HepG2 (cell line): ENCODE results near the gene C2orf81. TPM values are rescaled to one million over a fixed set of nuclear protein-coding genes. Genes with fewer than 3 reads are reported as not detected.
A peak's percentile ranks its signal among the peaks of the same experiment; 100 is the strongest.

Source experiments
- HNRNPL ChIP-seq: fragments of 200-400 bp; formaldehyde crosslinking; IDR thresholded peaks from 2 replicates; pipeline ENCODE4 v1.6.1; 2017; ENCODE audit warnings: mild to moderate bottlenecking, low read depth, low read length
- ISL2 ChIP-seq: sonication (generic); formaldehyde crosslinking; IDR thresholded peaks from 2 replicates; pipeline ENCODE4 v1.5.0; 2020; ENCODE audit warnings: missing genetic modification reagents
- NBN ChIP-seq: fragments of 450-650 bp; conservative IDR thresholded peaks from 2 replicates; pipeline ENCODE4 v1.6.1; 2017
- NFKB2 ChIP-seq: sonication (generic); formaldehyde crosslinking; IDR thresholded peaks from 2 replicates; pipeline ENCODE4 v1.4.0; 2020; ENCODE audit warnings: missing genetic modification reagents, borderline replicate concordance
- NFYB ChIP-seq: sonication (generic); formaldehyde crosslinking; IDR thresholded peaks from 2 replicates; pipeline ENCODE4 v1.4.0; 2020; ENCODE audit warnings: missing genetic modification reagents
- POLR2AphosphoS5 ChIP-seq: IDR thresholded peaks from 2 replicates; pipeline ENCODE4 v1.6.1; 2012; ENCODE audit warnings: low read depth, low read length
- RFX3 ChIP-seq: IDR thresholded peaks from 2 replicates; pipeline ENCODE4 v1.6.1; 2016; ENCODE audit warnings: missing biosample characterization, missing genetic modification reagents
- TBX3 ChIP-seq: fragments of 450-650 bp; IDR thresholded peaks from 2 replicates; pipeline ENCODE4 v1.6.1; 2017; ENCODE audit warnings: antibody characterized with exemption, mild to moderate bottlenecking, inconsistent platforms, borderline replicate concordance
- ZNF790 ChIP-seq: sonication (generic); formaldehyde crosslinking; IDR thresholded peaks from 2 replicates; pipeline ENCODE4 v1.8.0; 2022; ENCODE audit warnings: missing genetic modification reagents, mild to moderate bottlenecking, borderline replicate concordance
- ZNF841 ChIP-seq: sonication (generic); formaldehyde crosslinking; IDR thresholded peaks from 2 replicates; pipeline ENCODE4 v1.8.1; 2023; ENCODE audit warnings: missing genetic modification reagents, borderline replicate concordance
- polyA plus RNA-seq, 8 experiments: library from polyadenylated mRNA; depleted of rRNA in 3 of 8; stranded (reverse) in 7 of 8; unstranded in 1 of 8; fragments of >200 nt; fragmentation: Illumina TruSeq in 4 of 8; extraction: Trizol in 4 of 8; gene quantifications; 2 replicates each; pipeline versions ENCODE4 v1.2.1 to v1.2.3, GENCODE V29; 2011 to 2016; ENCODE audit warnings: low read depth in 4 of 8, missing spikeins in 1 of 8, mixed read lengths in 1 of 8; ENCODE audit not compliant: insufficient read depth in 1 of 8
- total RNA-seq, 5 experiments: library from RNA; depleted of rRNA; stranded (reverse); fragments of >200 nt; fragmentation: Illumina TruSeq; extraction: Trizol; gene quantifications; 2 replicates each; pipeline ENCODE4 v1.2.3, GENCODE V29; 2016; ENCODE audit warnings: low read depth in 1 of 5
- TF ChIP-seq, protein P1 (sequence below): sonication (generic); formaldehyde crosslinking; IDR thresholded peaks from 2 replicates; pipeline ENCODE4 v1.4.0; 2020; ENCODE audit warnings: low read depth, missing genetic modification reagents
- TF ChIP-seq, protein P2 (sequence below): IDR thresholded peaks from 2 replicates; pipeline ENCODE4 v1.6.1; 2016; ENCODE audit warnings: missing biosample characterization, missing genetic modification reagents, low read depth
- TF ChIP-seq, protein P3 (sequence below): IDR thresholded peaks from 2 replicates; pipeline ENCODE4 v1.6.1; 2016; ENCODE audit warnings: control low read depth
- TF ChIP-seq, protein P4 (sequence below): sonication (generic); formaldehyde crosslinking; conservative IDR thresholded peaks from 2 replicates; pipeline ENCODE4 v1.8.1; 2023; ENCODE audit warnings: missing genetic modification reagents
- TF ChIP-seq, protein P5 (sequence below): sonication (generic); formaldehyde crosslinking; IDR thresholded peaks from 2 replicates; pipeline ENCODE4 v1.4.0; 2020; ENCODE audit warnings: missing genetic modification reagents

C2orf81 gene
- total and polyA plus RNA-seq, 2 of the 13 experiments (the other 11 are each of a cell fraction or from before 2014, with no cell fraction given), result 0.15 to 0.17 TPM

DNA sequence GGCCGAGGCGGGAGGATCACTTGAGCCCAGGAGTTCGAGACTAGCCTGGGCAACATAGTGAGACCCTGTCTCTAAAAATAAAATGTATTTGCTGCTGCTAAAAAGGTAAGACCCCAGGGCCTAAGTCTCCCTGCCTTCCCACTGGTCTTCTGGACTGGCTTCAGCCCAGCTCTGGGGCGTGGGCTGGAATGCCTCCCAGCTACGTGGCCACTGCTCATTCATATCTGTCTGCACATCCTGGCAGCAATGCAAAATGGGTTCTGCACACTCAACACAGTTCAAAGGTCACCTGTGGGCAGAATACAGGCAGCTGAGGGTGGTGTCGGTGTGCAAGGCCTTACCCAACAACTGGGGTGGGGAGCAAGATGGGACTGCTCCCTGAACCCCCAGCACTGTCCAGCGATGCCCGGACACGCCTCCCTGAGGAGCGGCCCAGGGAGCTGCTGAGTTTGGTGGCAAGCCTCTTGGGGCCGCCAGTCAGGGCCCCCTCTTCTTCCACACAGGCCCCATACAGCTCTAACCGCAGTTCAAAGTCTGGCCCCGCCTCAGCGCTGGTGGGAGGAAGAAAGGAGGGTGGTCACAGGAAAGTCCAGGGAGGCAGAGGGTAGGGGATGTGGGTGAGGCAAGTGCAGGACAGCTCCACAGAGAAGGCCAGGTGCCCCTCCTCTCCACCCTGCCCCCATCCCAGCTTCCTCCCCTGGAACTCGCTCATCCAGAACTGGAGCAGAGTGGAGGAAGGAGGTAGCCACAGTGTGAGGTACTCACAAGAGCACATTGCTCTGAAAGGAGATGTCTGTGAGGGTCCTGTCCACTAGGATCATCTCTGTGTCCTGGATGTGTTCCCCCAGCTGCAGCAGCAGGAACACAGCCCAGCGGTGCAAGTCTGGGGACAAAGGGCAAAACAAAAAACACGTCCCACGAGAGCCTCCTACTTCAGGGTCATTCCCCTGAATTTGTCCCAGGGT lies 8.3 kb upstream of the C2orf81 start (continued):
- TF ChIP-seq, protein P1, sequence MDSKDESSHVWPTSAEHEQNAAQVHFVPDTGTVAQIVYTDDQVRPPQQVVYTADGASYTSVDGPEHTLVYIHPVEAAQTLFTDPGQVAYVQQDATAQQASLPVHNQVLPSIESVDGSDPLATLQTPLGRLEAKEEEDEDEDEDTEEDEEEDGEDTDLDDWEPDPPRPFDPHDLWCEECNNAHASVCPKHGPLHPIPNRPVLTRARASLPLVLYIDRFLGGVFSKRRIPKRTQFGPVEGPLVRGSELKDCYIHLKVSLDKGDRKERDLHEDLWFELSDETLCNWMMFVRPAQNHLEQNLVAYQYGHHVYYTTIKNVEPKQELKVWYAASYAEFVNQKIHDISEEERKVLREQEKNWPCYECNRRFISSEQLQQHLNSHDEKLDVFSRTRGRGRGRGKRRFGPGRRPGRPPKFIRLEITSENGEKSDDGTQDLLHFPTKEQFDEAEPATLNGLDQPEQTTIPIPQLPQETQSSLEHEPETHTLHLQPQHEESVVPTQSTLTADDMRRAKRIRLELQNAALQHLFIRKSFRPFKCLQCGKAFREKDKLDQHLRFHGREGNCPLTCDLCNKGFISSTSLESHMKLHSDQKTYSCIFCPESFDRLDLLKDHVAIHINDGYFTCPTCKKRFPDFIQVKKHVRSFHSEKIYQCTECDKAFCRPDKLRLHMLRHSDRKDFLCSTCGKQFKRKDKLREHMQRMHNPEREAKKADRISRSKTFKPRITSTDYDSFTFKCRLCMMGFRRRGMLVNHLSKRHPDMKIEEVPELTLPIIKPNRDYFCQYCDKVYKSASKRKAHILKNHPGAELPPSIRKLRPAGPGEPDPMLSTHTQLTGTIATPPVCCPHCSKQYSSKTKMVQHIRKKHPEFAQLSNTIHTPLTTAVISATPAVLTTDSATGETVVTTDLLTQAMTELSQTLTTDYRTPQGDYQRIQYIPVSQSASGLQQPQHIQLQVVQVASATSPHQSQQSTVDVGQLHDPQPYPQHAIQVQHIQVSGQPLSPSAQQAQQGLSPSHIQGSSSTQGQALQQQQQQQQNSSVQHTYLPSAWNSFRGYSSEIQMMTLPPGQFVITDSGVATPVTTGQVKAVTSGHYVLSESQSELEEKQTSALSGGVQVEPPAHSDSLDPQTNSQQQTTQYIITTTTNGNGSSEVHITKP, result no peak
- TF ChIP-seq, protein P2, sequence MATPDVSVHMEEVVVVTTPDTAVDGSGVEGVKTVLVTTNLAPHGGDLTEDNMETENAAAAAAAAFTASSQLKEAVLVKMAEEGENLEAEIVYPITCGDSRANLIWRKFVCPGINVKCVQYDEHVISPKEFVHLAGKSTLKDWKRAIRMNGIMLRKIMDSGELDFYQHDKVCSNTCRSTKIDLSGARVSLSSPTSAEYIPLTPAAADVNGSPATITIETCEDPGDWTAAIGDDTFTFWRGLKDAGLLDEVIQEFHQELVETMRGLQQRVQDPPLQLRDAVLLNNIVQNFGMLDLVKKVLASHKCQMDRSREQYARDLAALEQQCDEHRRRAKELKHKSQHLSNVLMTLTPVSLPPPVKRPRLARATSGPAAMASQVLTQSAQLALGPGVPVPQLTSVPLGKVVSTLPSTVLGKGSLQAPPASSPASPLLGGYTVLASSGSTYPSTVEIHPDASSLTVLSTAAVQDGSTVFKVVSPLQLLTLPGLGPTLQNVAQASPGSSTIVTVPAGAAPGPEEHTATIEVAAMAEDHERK (CRISPR knock-in tag), result no peak
- TF ChIP-seq ZNF841 (CRISPR knock-in tag) (no peak), ZNF790 (CRISPR knock-in tag) (peak; percentile 17; the same call in 1 of the 2 replicates), NFYB (CRISPR knock-in tag) (peak; percentile 23; the same call in 1 of the 2 replicates), RFX3 (0 out of 2 replicates have a peak, but pooled peaks have one; percentile 11), NBN (no peak), TBX3 (peak; percentile 64; the same call in 1 of the 2 replicates), POLR2AphosphoS5 (peak; percentile 49), NFKB2 (0 out of 2 replicates have a peak, but pooled peaks have one; percentile 45), HNRNPL (peak; percentile 98), ISL2 (peak; percentile 33; the same call in 1 of the 2 replicates)
- TF ChIP-seq, protein P3, sequence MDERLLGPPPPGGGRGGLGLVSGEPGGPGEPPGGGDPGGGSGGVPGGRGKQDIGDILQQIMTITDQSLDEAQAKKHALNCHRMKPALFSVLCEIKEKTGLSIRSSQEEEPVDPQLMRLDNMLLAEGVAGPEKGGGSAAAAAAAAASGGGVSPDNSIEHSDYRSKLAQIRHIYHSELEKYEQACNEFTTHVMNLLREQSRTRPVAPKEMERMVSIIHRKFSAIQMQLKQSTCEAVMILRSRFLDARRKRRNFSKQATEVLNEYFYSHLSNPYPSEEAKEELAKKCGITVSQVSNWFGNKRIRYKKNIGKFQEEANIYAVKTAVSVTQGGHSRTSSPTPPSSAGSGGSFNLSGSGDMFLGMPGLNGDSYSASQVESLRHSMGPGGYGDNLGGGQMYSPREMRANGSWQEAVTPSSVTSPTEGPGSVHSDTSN (CRISPR knock-in tag), result 0 out of 2 replicates have a peak, but pooled peaks have one; percentile 34
- TF ChIP-seq, protein P4, sequence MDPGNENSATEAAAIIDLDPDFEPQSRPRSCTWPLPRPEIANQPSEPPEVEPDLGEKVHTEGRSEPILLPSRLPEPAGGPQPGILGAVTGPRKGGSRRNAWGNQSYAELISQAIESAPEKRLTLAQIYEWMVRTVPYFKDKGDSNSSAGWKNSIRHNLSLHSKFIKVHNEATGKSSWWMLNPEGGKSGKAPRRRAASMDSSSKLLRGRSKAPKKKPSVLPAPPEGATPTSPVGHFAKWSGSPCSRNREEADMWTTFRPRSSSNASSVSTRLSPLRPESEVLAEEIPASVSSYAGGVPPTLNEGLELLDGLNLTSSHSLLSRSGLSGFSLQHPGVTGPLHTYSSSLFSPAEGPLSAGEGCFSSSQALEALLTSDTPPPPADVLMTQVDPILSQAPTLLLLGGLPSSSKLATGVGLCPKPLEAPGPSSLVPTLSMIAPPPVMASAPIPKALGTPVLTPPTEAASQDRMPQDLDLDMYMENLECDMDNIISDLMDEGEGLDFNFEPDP (CRISPR knock-in tag), result no peak
- TF ChIP-seq, protein P5, sequence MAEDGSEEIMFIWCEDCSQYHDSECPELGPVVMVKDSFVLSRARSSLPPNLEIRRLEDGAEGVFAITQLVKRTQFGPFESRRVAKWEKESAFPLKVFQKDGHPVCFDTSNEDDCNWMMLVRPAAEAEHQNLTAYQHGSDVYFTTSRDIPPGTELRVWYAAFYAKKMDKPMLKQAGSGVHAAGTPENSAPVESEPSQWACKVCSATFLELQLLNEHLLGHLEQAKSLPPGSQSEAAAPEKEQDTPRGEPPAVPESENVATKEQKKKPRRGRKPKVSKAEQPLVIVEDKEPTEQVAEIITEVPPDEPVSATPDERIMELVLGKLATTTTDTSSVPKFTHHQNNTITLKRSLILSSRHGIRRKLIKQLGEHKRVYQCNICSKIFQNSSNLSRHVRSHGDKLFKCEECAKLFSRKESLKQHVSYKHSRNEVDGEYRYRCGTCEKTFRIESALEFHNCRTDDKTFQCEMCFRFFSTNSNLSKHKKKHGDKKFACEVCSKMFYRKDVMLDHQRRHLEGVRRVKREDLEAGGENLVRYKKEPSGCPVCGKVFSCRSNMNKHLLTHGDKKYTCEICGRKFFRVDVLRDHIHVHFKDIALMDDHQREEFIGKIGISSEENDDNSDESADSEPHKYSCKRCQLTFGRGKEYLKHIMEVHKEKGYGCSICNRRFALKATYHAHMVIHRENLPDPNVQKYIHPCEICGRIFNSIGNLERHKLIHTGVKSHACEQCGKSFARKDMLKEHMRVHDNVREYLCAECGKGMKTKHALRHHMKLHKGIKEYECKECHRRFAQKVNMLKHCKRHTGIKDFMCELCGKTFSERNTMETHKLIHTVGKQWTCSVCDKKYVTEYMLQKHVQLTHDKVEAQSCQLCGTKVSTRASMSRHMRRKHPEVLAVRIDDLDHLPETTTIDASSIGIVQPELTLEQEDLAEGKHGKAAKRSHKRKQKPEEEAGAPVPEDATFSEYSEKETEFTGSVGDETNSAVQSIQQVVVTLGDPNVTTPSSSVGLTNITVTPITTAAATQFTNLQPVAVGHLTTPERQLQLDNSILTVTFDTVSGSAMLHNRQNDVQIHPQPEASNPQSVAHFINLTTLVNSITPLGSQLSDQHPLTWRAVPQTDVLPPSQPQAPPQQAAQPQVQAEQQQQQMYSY, result no peak
